Measurements from ENCODE around the gene PON2.

- TF ChIP-seq CTCF (IDR thresholded peaks at IDR 0.05; ENCODE audit: insufficient read depth, low read length, poor library complexity, severe bottlenecking) (no peak), EZH2phosphoT487 (conservative IDR thresholded peaks at IDR 0.05; ENCODE audit: low read length) (no peak)
Measured at GRCh38 chr7:95430864-95431263, 4.0 kb downstream of the PON2 start.
